GM12865 (cell line): Measurements from ENCODE around the gene VSIR.

Experiments
- DNase-seq: peaks from one replicate; pipeline ENCODE4 v3.0.0; 2010; ENCODE audit warnings: low read depth
- H3K4me3 ChIP-seq: 2 replicates; pipeline ENCODE4 v1.5.1; 2011; ENCODE audit warnings: mild to moderate bottlenecking, low read depth, low read length, control low read depth
- CTCF ChIP-seq: IDR thresholded peaks from 2 replicates; pipeline ENCODE4 v1.5.1; 2011; ENCODE audit warnings: low read length, control low read depth, low read depth, inconsistent platforms; ENCODE audit not compliant: insufficient read depth; ENCODE audit errors: missing control alignments

The VSIR gene

GRCh38 chr10:71707240-71707789 is 66.0 kb downstream of the VSIR start:
- no peak overlapping the region for H3K4me3 ChIP-seq

GRCh38 chr10:71706216-71707121 is 66.9 kb downstream of the VSIR start:
- DNase-seq, result no peak
- H3K4me3 ChIP-seq, result no peak overlapping the region
- no peak for TF ChIP-seq CTCF

More at GRCh38 chr10:71707240-71707789, 66.0 kb downstream of the VSIR start:
- no peak for TF ChIP-seq CTCF
- no peak for DNase-seq

GRCh38 chr10:71705582-71705981 is 67.7 kb downstream of the VSIR start:
- H3K4me3 ChIP-seq, result no peak overlapping the region
- DNase-seq, result no peak
- TF ChIP-seq CTCF, result no peak

- DNase-seq, result no peak
- TF ChIP-seq CTCF, result no peak
- H3K4me3 ChIP-seq, result no peak overlapping the region
Observed at GRCh38 chr10:71704816-71705215, 68.5 kb downstream of the VSIR start.

- no peak overlapping the region for H3K4me3 ChIP-seq
- no peak for DNase-seq
- no peak for TF ChIP-seq CTCF
Observed at GRCh38 chr10:71703577-71703976, 69.7 kb downstream of the VSIR start.

GRCh38 chr10:71701496-71702132 is 71.7 kb downstream of the VSIR start:
- TF ChIP-seq CTCF, result no peak
- H3K4me3 ChIP-seq, result no peak overlapping the region
- no peak for DNase-seq
